HUES48 (cell line): ENCODE results near the gene AHR.

Source experiments
- H3K27ac ChIP-seq: one replicate; pipeline ENCODE4 v1.7.0; 2013; ENCODE audit warnings: low read depth, low read length, inconsistent platforms
- H3K27me3 ChIP-seq: 2 replicates; pipeline ENCODE4 v1.6.1; 2013; ENCODE audit warnings: mild to moderate bottlenecking, low read length; ENCODE audit not compliant: control insufficient read depth, insufficient read depth
- H3K36me3 ChIP-seq: 2 replicates; pipeline ENCODE4 v1.6.1; 2013; ENCODE audit warnings: low read length; ENCODE audit not compliant: control insufficient read depth, insufficient read depth
- H3K4me1 ChIP-seq: 2 replicates; pipeline ENCODE4 v1.6.1; 2013; ENCODE audit warnings: mild to moderate bottlenecking, low read length; ENCODE audit not compliant: control insufficient read depth, insufficient read depth
- H3K4me3 ChIP-seq: 2 replicates; pipeline ENCODE4 v1.5.1; 2013; ENCODE audit warnings: mild to moderate bottlenecking, low read depth, low read length
- H3K9ac ChIP-seq: 2 replicates; pipeline ENCODE4 v1.6.1; 2013; ENCODE audit warnings: mild to moderate bottlenecking, low read depth, low read length, moderate library complexity
- H3K9me3 ChIP-seq: 2 replicates; pipeline ENCODE4 v1.6.1; 2013; ENCODE audit warnings: low read length; ENCODE audit not compliant: control insufficient read depth, insufficient read depth

AHR gene

DNA sequence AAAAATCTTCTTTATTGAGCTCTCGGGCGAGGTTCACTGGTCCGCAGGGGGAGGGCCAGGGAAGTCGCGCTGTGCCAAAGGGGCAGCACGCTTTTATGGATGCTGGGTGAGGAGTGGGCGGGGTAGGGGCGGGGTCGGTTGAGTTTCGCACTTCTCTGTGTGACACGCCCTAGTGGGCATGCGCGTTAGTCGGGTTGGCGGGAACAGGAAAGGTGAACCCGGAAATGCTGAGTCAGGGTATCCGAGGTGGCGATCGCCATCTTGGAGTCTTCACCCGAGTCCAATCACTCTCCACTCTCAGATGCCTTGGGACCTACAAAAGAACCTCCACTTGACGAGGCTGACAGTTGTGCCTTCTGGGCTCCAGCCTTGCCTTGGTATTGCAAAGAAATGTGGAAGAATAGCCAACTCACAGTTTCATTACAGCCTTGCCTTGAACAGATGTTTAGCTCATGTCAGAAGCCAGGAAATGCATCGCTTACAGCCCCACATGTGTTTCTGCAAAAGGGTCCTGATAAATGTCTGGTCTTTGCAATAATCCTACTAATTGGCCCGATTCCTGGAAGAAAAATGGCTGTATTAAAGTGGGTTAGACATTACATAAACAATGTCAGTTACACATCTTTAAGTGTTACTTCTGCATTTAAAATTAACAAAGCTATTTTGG lies 64.1 kb downstream of the AHR start:
- Histone ChIP-seq H3K27ac (no peak overlapping the region), H3K9me3 (no peaks in the 10 kb centered on the region), H3K4me1 (peaks cover 5% of the 10 kb centered on the region; the same call in 1 of the 2 replicates)

DNA sequence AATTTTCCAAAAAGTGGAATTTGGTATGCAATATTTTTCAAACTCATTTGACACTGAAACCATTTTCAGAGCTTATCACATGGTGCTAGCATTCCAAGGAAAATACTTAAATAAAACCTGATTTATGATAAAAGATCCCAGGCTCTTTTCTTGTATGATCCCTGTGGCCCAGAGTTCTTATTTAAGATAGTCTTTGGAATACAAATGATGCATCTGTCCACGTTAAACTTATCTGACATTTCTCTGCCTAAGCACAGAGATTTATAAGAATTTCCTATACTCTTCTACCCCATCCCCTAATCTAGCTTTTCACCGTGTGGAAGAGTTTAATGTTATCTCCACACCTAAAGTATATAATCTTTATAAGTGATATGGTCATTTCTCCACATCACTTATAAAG lies 66.2 kb downstream of the AHR start:
- no peak overlapping the region for H3K4me3 ChIP-seq
- H3K9me3 ChIP-seq, result no peaks in the 10 kb centered on the region
- no peaks in the 10 kb centered on the region for H3K36me3 ChIP-seq
- no peaks in the 10 kb centered on the region for H3K27me3 ChIP-seq
- H3K4me1 ChIP-seq, result no peaks in the 10 kb centered on the region
- H3K9ac ChIP-seq, result no peak overlapping the region
- H3K27ac ChIP-seq, result no peak overlapping the region

More for the DNA sequence above, 64.1 kb downstream of the AHR start:
- Histone ChIP-seq H3K36me3 (no peaks in the 10 kb centered on the region), H3K9ac (no peak overlapping the region), H3K27me3 (no peaks in the 10 kb centered on the region), H3K4me3 (no peak overlapping the region)

DNA sequence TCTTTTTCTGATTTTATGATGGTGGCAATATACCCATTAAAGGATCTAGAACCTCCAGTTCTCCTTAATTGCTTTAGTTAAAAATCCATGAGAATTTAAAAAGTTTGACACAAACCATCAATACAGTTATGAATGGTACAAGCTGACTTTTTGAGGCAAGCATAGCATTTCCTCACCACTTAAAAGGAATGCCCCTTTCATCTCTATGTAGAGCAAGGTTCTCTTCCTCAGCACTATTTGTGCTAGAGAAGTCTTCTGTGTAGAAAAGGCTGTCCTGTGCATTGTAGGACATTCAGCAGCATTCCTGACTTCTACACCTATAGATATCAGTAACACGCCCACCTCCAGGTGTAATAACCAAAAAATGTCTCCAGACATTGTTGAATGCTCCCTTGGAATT lies 67.3 kb downstream of the AHR start:
- no peaks in the 10 kb centered on the region; the same call in 1 of the 2 replicates for H3K4me1 ChIP-seq
- H3K27me3 ChIP-seq, result no peaks in the 10 kb centered on the region

DNA sequence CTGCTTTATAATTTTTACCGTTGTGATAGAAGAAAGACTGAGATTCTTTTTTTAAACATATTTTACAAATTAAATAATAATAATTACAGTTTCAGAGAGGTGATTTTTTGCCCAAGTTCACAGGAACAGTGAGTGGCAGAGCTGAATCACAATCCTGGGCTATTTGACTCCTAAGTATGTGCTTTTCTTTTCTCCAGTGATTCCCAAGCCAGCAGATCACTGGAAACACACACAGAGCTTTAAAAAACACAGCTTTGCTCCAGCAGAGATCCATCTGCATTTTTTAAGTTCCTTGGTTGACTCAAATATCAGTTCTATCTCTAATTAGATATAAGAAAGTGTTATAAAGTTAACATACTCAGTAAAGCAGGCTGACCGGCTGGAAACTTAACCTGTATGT lies 69.0 kb downstream of the AHR start:
- Histone ChIP-seq H3K9ac (no peak overlapping the region), H3K4me3 (no peak overlapping the region), H3K4me1 (no peaks in the 10 kb centered on the region; the same call in 1 of the 2 replicates), H3K36me3 (no peaks in the 10 kb centered on the region), H3K9me3 (no peaks in the 10 kb centered on the region), H3K27ac (no peak overlapping the region), H3K27me3 (no peaks in the 10 kb centered on the region)

More for the DNA sequence above, 67.3 kb downstream of the AHR start:
- no peaks in the 10 kb centered on the region for H3K36me3 ChIP-seq
- no peak overlapping the region for H3K4me3 ChIP-seq
- H3K9ac ChIP-seq, result no peak overlapping the region
- H3K27ac ChIP-seq, result no peak overlapping the region
- H3K9me3 ChIP-seq, result no peaks in the 10 kb centered on the region

DNA sequence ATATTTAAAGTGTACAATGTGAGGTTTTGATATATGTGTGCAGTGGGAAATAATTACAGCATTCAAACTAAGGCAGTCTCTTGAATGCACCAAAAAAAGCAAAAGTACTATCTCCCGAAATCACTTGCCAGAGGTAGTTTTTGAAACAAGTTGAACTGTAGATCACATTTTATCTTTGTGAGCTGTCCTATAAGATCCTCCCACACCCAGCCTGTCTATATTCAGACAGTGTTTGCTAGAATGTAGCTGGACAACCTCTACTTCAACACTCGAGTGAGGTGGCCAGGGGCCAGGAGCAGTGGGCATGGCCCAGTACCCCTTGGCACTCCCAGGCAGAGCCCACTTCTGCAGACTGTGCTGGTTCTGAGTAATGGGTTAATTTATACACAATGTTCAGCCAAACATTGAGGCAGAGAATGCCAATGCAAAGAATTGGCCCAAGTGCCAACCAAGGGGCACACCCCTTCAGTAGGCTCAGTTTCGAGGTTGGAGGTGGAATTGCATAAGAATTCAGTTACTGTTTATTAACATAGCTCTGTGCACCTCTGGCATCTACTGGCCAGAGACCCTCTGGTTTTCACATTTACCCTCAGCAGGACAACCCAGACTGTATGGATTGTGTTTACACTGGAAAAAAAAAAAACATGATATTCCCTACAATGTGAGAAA lies 70.5 kb downstream of the AHR start:
- H3K27me3 ChIP-seq, result no peaks in the 10 kb centered on the region
- H3K4me1 ChIP-seq, result no peaks in the 10 kb centered on the region; the same call in 1 of the 2 replicates
- no peak overlapping the region for H3K9ac ChIP-seq
- no peaks in the 10 kb centered on the region for H3K9me3 ChIP-seq
- H3K27ac ChIP-seq, result no peak overlapping the region
- no peaks in the 10 kb centered on the region for H3K36me3 ChIP-seq
- H3K4me3 ChIP-seq, result no peak overlapping the region

DNA sequence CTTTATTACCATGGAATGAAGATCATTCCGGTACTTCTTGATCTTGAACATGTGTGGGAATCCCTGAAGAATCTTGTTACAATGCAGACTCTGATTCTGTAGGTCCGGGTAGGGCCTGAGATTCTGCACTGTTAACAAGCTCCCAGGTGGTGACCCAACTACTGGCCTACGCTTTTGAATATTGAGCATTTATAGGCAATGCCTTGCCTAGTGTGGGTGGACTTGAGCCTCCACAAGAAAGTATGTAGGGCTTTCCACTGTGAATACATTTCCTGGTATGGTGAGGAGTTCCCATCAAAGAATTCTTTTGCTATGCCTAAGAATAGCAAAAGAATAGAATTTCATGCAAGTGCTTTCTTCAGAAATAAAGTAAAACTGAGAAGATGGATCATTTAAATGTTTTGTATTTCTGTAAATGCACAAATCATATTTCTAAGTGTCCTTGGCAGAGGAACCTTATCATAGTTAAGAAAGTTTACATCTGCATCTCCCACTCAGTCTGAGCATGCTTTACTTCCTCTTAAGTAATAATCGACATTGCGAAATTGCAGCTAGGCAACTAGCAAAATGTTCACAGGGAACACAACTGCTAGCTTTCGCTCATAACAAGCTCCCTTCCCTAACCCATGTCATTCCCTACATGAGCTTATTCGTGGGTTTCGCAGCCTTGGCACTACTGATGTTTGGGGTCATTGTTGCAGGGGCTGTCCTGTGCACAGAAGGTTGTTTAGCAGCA lies 71.4 kb downstream of the AHR start:
- H3K4me3 ChIP-seq, result no peak overlapping the region
- H3K9ac ChIP-seq, result no peak overlapping the region
- no peaks in the 10 kb centered on the region for H3K27me3 ChIP-seq
- H3K36me3 ChIP-seq, result no peaks in the 10 kb centered on the region
- H3K9me3 ChIP-seq, result no peaks in the 10 kb centered on the region
- H3K27ac ChIP-seq, result no peak overlapping the region
- H3K4me1 ChIP-seq, result no peaks in the 10 kb centered on the region; the same call in 1 of the 2 replicates

DNA sequence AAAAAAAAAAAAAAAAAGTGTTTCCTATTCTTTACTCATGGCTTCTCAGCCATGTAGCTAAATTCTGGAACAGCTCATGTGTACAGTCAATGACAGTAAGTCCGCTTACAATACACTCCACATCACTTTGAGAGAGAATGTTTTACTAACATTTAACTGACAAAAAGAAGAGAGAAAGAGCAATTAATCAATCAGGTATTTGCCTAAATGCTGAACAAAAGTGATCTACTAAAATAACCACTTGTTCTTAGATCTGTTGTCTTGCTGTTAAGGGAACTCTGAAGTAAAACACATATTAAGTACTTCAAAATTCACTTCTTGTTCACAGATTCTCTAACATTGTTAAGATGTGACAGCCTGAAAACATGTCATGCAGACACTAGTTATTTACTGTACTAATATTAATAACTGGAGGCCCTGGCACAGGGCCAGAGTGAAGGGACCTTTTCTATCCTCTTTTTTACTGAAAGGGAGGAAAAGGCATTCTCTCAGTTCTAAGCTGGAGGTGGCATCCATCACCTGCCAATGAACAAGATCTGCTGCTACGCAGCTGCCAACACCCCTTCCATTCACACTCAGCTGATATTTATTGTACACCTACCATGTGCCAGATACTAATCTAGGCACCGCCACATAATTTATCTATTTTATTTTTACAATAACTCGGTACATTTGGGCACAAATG lies 72.6 kb downstream of the AHR start:
- H3K9ac ChIP-seq, result no peak overlapping the region
- H3K4me1 ChIP-seq, result no peaks in the 10 kb centered on the region; the same call in 1 of the 2 replicates
- H3K27ac ChIP-seq, result no peak overlapping the region
- no peaks in the 10 kb centered on the region for H3K9me3 ChIP-seq
- no peaks in the 10 kb centered on the region for H3K36me3 ChIP-seq
- no peaks in the 10 kb centered on the region for H3K27me3 ChIP-seq
- H3K4me3 ChIP-seq, result no peak overlapping the region

DNA sequence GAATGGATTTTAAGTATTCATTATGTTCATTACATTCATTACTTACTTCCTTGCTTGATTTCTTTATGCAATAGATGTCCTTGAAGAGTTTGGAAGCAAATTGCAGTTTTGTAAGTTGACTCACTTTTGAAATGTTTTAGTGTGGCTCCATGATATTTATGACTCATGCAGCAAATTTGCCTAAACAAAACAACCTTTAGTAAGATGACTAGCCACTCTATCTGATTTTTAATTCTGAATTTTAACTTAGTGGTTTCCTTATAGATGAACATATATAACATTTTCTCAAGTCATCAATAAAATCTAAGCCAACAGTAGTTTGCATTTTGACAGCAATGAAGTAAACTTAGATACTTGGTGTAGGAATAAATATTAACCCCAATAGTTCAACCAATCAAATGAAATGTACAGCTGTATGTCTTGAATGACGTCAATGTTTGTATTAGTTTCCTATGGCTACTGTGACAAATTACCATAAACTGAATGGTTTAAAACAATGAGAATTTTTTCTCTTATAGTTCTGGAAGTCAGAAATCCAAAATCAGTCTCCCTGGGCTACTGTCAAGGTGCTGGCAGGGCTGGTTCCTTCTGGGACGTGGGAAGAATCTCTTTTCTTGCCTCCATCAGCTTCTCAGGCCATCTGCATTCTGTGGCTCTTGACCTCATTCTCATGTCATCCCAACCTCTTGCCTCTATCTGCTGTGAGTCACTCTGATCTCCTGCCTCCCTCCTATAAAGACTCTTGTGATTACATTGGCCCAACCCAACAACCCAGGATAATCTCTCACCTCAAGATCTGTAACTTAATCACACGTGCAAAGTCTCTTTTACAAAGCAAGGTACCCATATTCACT lies 73.4 kb downstream of the AHR start:
- Histone ChIP-seq H3K4me1 (no peaks in the 10 kb centered on the region; the same call in 1 of the 2 replicates), H3K4me3 (no peak overlapping the region), H3K27ac (no peak overlapping the region), H3K36me3 (no peaks in the 10 kb centered on the region), H3K9ac (no peak overlapping the region), H3K27me3 (no peaks in the 10 kb centered on the region), H3K9me3 (no peaks in the 10 kb centered on the region)

DNA sequence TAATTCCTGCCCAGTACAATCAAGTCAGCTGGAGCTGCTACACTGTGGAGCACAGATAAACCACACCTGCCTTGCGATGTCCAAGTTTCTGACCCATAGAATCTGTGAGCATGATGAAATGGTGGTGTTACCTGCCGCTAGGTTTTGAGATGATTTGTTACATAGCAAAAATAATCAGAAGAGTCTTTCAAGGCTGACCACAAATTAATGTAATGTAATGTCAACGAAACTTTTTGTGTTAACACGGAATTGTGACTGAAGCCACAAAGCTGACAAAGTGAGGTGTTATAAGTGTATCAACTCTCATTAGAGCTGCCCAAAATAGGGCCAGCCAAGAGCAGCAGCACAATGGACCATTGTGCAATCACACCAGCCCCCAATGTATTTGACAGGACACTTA lies 75.7 kb downstream of the AHR start:
- H3K27me3 ChIP-seq, result no peaks in the 10 kb centered on the region
- no peak overlapping the region for H3K4me3 ChIP-seq
- H3K4me1 ChIP-seq, result no peaks in the 10 kb centered on the region; the same call in 1 of the 2 replicates
- H3K27ac ChIP-seq, result no peak overlapping the region
- H3K9me3 ChIP-seq, result no peaks in the 10 kb centered on the region
- H3K9ac ChIP-seq, result no peak overlapping the region
- H3K36me3 ChIP-seq, result no peaks in the 10 kb centered on the region

DNA sequence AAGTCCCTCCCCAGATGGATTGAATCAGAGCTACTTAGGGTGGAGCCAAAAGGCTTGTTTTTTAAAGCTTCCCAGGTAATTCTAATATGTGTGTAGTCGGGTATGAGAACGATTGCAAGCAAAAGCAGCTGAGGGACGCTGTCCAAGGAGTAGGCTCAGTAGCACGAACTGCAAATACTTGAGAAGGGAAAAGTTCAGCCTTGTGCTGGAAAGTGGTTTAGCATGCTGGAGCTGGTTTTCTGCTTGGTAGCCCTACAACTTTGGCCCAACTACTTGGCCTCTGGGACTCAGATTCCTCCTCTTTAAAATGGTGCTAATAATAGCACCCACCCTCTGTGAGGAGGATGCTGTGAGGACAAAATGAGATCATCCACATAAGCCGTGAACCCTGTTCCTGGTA lies 76.2 kb downstream of the AHR start:
- Histone ChIP-seq H3K4me1 (no peaks in the 10 kb centered on the region; the same call in 1 of the 2 replicates), H3K4me3 (no peak overlapping the region), H3K27ac (no peak overlapping the region), H3K27me3 (no peaks in the 10 kb centered on the region), H3K9ac (no peak overlapping the region), H3K9me3 (no peaks in the 10 kb centered on the region), H3K36me3 (no peaks in the 10 kb centered on the region)
